ENCODE data around the gene QSOX2. TPM values are rescaled to one million over a fixed set of nuclear protein-coding genes. Genes with fewer than 3 reads are reported as not detected.

Gene QSOX2
- total and polyA plus RNA-seq, 4 donors: 0.79 to 12.7 (median 4.3) TPM

- DNase-seq (ENCODE audit: low spot score): no peak
- H3K4me3 ChIP-seq (ENCODE audit: low read depth in 1 of 3, low read length in 3 of 3): no peak overlapping the region
- H3K27me3 ChIP-seq (ENCODE audit: control insufficient read depth in 4 of 4, insufficient read depth in 4 of 4, low read length in 3 of 4): peaks cover 0 to 2% (median 0%) of the 10 kb centered on the region in 4 donors
- H3K36me3 ChIP-seq (ENCODE audit: control insufficient read depth in 4 of 4, insufficient read depth in 3 of 4, low read depth in 1 of 4, low read length in 3 of 4): no peaks in the 10 kb centered on the region
- H3K9ac ChIP-seq (ENCODE audit: low read depth in 1 of 2, low read length in 2 of 2): no peak overlapping the region
- no peak overlapping the region for H3K27ac ChIP-seq (ENCODE audit: low read depth in 1 of 2, low read length in 2 of 2)
- peaks cover 0 to 5% (median 4%) of the 10 kb centered on the region in 4 donors for H3K4me1 ChIP-seq (ENCODE audit: control insufficient read depth in 4 of 4, insufficient read depth in 4 of 4, low read length in 3 of 4)
- WGBS: 86% methylated on average over 16 of the region's 16 CpGs
- TF ChIP-seq EGR1 (IDR thresholded peaks at IDR 0.05; ENCODE audit: low read depth in 2 of 2) (no peak), TAF1 (conservative IDR thresholded peaks at IDR 0.05) (no peak), FOXA1 (IDR thresholded peaks at IDR 0.05) (no peak), RXRA (IDR thresholded peaks at IDR 0.05) (no peak), HNF4A (conservative IDR thresholded peaks at IDR 0.05) (no peak), NR2F2 (IDR thresholded peaks at IDR 0.05) (no peak), CTCF (IDR thresholded peaks at IDR 0.05; ENCODE audit: low read depth, low read length, missing input control) (no peak), JUND (IDR thresholded peaks at IDR 0.05) (no peak), SP1 (IDR thresholded peaks at IDR 0.05) (no peak), RAD21 (IDR thresholded peaks at IDR 0.05) (no peak), MAX (IDR thresholded peaks at IDR 0.05) (no peak), YY1 (IDR thresholded peaks at IDR 0.05) (no peak), FOXA2 (IDR thresholded peaks at IDR 0.05) (no peak), HNF4G (IDR thresholded peaks at IDR 0.05) (no peak)
- TF ChIP-seq, protein P1, sequence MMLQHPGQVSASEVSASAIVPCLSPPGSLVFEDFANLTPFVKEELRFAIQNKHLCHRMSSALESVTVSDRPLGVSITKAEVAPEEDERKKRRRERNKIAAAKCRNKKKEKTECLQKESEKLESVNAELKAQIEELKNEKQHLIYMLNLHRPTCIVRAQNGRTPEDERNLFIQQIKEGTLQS (IDR thresholded peaks at IDR 0.05): no peak
- TF ChIP-seq, protein P2, sequence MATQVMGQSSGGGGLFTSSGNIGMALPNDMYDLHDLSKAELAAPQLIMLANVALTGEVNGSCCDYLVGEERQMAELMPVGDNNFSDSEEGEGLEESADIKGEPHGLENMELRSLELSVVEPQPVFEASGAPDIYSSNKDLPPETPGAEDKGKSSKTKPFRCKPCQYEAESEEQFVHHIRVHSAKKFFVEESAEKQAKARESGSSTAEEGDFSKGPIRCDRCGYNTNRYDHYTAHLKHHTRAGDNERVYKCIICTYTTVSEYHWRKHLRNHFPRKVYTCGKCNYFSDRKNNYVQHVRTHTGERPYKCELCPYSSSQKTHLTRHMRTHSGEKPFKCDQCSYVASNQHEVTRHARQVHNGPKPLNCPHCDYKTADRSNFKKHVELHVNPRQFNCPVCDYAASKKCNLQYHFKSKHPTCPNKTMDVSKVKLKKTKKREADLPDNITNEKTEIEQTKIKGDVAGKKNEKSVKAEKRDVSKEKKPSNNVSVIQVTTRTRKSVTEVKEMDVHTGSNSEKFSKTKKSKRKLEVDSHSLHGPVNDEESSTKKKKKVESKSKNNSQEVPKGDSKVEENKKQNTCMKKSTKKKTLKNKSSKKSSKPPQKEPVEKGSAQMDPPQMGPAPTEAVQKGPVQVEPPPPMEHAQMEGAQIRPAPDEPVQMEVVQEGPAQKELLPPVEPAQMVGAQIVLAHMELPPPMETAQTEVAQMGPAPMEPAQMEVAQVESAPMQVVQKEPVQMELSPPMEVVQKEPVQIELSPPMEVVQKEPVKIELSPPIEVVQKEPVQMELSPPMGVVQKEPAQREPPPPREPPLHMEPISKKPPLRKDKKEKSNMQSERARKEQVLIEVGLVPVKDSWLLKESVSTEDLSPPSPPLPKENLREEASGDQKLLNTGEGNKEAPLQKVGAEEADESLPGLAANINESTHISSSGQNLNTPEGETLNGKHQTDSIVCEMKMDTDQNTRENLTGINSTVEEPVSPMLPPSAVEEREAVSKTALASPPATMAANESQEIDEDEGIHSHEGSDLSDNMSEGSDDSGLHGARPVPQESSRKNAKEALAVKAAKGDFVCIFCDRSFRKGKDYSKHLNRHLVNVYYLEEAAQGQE (IDR thresholded peaks at IDR 0.05): no peak
- TF ChIP-seq, protein P3, sequence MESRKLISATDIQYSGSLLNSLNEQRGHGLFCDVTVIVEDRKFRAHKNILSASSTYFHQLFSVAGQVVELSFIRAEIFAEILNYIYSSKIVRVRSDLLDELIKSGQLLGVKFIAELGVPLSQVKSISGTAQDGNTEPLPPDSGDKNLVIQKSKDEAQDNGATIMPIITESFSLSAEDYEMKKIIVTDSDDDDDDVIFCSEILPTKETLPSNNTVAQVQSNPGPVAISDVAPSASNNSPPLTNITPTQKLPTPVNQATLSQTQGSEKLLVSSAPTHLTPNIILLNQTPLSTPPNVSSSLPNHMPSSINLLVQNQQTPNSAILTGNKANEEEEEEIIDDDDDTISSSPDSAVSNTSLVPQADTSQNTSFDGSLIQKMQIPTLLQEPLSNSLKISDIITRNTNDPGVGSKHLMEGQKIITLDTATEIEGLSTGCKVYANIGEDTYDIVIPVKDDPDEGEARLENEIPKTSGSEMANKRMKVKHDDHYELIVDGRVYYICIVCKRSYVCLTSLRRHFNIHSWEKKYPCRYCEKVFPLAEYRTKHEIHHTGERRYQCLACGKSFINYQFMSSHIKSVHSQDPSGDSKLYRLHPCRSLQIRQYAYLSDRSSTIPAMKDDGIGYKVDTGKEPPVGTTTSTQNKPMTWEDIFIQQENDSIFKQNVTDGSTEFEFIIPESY (IDR thresholded peaks at IDR 0.05): no peak
- H3K9me3 ChIP-seq (ENCODE audit: control insufficient read depth in 4 of 4, low read length in 3 of 4): no peaks in the 10 kb centered on the region
Observed at GRCh38 chr9:136280535-136281315, 35.1 kb upstream of the QSOX2 start.

Measured in liver (tissue), 9 donors.